ENCODE measurements around the gene EIF5. TPM values are rescaled to one million over a fixed set of nuclear protein-coding genes. Genes with fewer than 3 reads are reported as not detected.

The EIF5 gene
- total RNA-seq, 1 experiment from 2014 or later = 161 TPM

- no peak for DNase-seq (ENCODE audit: low read depth)
These were observed 23.4 kb upstream of the EIF5 start for GRCh38 chr14:103310576-103311095.

- DNase-seq (ENCODE audit: low read depth) = no peak
These were observed 22.7 kb upstream of the EIF5 start for GRCh38 chr14:103311171-103311997.

- DNase-seq (ENCODE audit: low read depth) = no peak
These were observed 21.9 kb upstream of the EIF5 start for GRCh38 chr14:103312006-103312635.

- no peak for DNase-seq (ENCODE audit: low read depth)
These were observed 20.3 kb upstream of the EIF5 start for GRCh38 chr14:103313704-103314103.

- no peak for DNase-seq (ENCODE audit: low read depth)
These were observed 19.4 kb upstream of the EIF5 start for GRCh38 chr14:103314496-103315277.

GRCh38 chr14:103315351-103315911 lies 18.6 kb upstream of the EIF5 start:
- DNase-seq (ENCODE audit: low read depth) = peak; percentile 23

- no peak for DNase-seq (ENCODE audit: low read depth)
These were observed 18.1 kb upstream of the EIF5 start for GRCh38 chr14:103315941-103316340.

- DNase-seq (ENCODE audit: low read depth) = no peak
These were observed 17.3 kb upstream of the EIF5 start for GRCh38 chr14:103316721-103317121.

- no peak for DNase-seq (ENCODE audit: low read depth)
These were observed 16.8 kb upstream of the EIF5 start for GRCh38 chr14:103317251-103317650.

GRCh38 chr14:103317976-103318580 lies 16.0 kb upstream of the EIF5 start:
- DNase-seq (ENCODE audit: low read depth) = no peak

- no peak for DNase-seq (ENCODE audit: low read depth)
These were observed 15.2 kb upstream of the EIF5 start for GRCh38 chr14:103318750-103319419.

GRCh38 chr14:103319422-103319821 lies 14.6 kb upstream of the EIF5 start:
- no peak for DNase-seq (ENCODE audit: low read depth)

- DNase-seq (ENCODE audit: low read depth) = no peak
These were observed 8.0 kb upstream of the EIF5 start for GRCh38 chr14:103326078-103326477.

GRCh38 chr14:103328941-103329340 lies 5.1 kb upstream of the EIF5 start:
- DNase-seq (ENCODE audit: low read depth) = no peak

GRCh38 chr14:103329401-103330347 lies 4.4 kb upstream of the EIF5 start:
- DNase-seq (ENCODE audit: low read depth) = no peak

GRCh38 chr14:103330536-103330935 lies 3.5 kb upstream of the EIF5 start:
- DNase-seq (ENCODE audit: low read depth) = no peak

GRCh38 chr14:103332143-103332919 lies 1.7 kb upstream of the EIF5 start:
- DNase-seq (ENCODE audit: low read depth) = no peak

GRCh38 chr14:103334644-103335622 lies 896 bp downstream of the EIF5 start:
- DNase-seq (ENCODE audit: low read depth) = peak; percentile 90
